Dedifferentiated amniotic fluid mesenchymal stem cell (primary cell): Measurements from ENCODE around the gene FCER1G.
"Not testable (repeated sequence)": the region's sequence is repeated elsewhere in the genome, so short reads cannot be mapped to it uniquely, and the experiment has no call there.

ENCODE experiments used
- DNase-seq: peaks from one replicate; pipeline ENCODE4 v3.0.0-alpha.2; 2016; ENCODE audit errors: extremely low spot score

Gene FCER1G

GRCh38 chr1:161229896-161230295 lies 14.8 kb downstream of the FCER1G start:
- no peak for DNase-seq

GRCh38 chr1:161230762-161231161 lies 15.7 kb downstream of the FCER1G start:
- no peak for DNase-seq

- DNase-seq = no peak
Observed at GRCh38 chr1:161233102-161233501, 18.0 kb downstream of the FCER1G start.

- no peak for DNase-seq
Observed at GRCh38 chr1:161235957-161236775, 21.1 kb downstream of the FCER1G start.

- no peak for DNase-seq
Observed at GRCh38 chr1:161238039-161238473, 23.0 kb downstream of the FCER1G start, which contains the start of gene NR1I3. Gene NR1I3 (minus strand): TSS chr1:161238203. CDS start chr1:161236565, 1,638 bp downstream.

- no peak for DNase-seq
Observed at GRCh38 chr1:161241682-161242081, 26.6 kb downstream of the FCER1G start.

- DNase-seq = no peak
Observed at GRCh38 chr1:161242313-161242712, 27.2 kb downstream of the FCER1G start.

- no peak for DNase-seq
Observed at GRCh38 chr1:161244888-161245287, 29.8 kb downstream of the FCER1G start.

GRCh38 chr1:161250100-161250499 lies 35.0 kb downstream of the FCER1G start:
- DNase-seq = not testable (repeated sequence)

GRCh38 chr1:161250829-161251228 lies 35.7 kb downstream of the FCER1G start:
- DNase-seq = no peak

- no peak for DNase-seq
Observed at GRCh38 chr1:161251579-161251978, 36.5 kb downstream of the FCER1G start.

GRCh38 chr1:161255302-161255701 lies 40.2 kb downstream of the FCER1G start:
- not testable (repeated sequence) for DNase-seq

GRCh38 chr1:161255955-161256520 lies 40.9 kb downstream of the FCER1G start:
- DNase-seq = not testable (repeated sequence)

- not testable (repeated sequence) for DNase-seq
Observed at GRCh38 chr1:161257109-161257508, 42.0 kb downstream of the FCER1G start.

GRCh38 chr1:161258439-161259344 lies 43.6 kb downstream of the FCER1G start, which contains the start of gene PCP4L1:
Gene PCP4L1 (plus strand): TSS chr1:161258745. CDS start chr1:161258975, 230 bp downstream.
- DNase-seq = no peak

- no peak for DNase-seq
Observed at GRCh38 chr1:161259345-161259702, 44.2 kb downstream of the FCER1G start.

- DNase-seq = no peak
Observed at GRCh38 chr1:161259765-161260164, 44.7 kb downstream of the FCER1G start.

- DNase-seq = no peak
Observed at GRCh38 chr1:161260376-161261260, 45.5 kb downstream of the FCER1G start.

GRCh38 chr1:161261261-161262235 lies 46.5 kb downstream of the FCER1G start:
- no peak for DNase-seq

- DNase-seq = no peak
Observed at GRCh38 chr1:161265305-161265704, 50.2 kb downstream of the FCER1G start.
